WTC11 (cell line): ENCODE measurements around the gene USH2A. TPM values are rescaled to one million over a fixed set of nuclear protein-coding genes. Genes with fewer than 3 reads are reported as not detected.

Experiments
- ATAC-seq: fragments of 200-7000 bp; cut with Tn5 transposase; 2 replicates; pipeline ENCODE4 v1.10.0; 2021; ENCODE audit warnings: mild to moderate bottlenecking, moderate library complexity
- CTCF ChIA-PET: fragments of 300-600 bp; sonication (Branson Sonifier 250); formaldehyde crosslinking; loops from one replicate; lab custom pipeline; 2021; ENCODE audit warnings: antibody characterized with exemption; lab: Charles Lee
- POLR2A ChIA-PET: fragments of 350-600 bp; sonication (Branson Sonifier 250); formaldehyde crosslinking; loops from one replicate; lab custom pipeline; 2021; ENCODE audit warnings: antibody characterized with exemption; lab: Charles Lee
- DNase-seq: peaks from one replicate; pipeline ENCODE4 v3.0.0; 2021; ENCODE audit warnings: low spot score
- H3K27ac Mint-ChIP-seq: 2 replicates; pipeline ENCODE4 v1.8.0; 2021; ENCODE audit warnings: mixed read lengths
- H3K27me3 Mint-ChIP-seq: 2 replicates; pipeline ENCODE4 v1.8.0; 2021; ENCODE audit warnings: low read depth, mild to moderate bottlenecking, moderate library complexity, mixed read lengths
- H3K36me3 Mint-ChIP-seq: 2 replicates; pipeline ENCODE4 v1.8.0; 2021; ENCODE audit warnings: mixed read lengths
- H3K4me1 Mint-ChIP-seq: 2 replicates; pipeline ENCODE4 v1.8.0; 2022; ENCODE audit warnings: mixed read lengths
- H3K4me3 Mint-ChIP-seq: 2 replicates; pipeline ENCODE4 v1.8.0; 2021; ENCODE audit warnings: mild to moderate bottlenecking, moderate library complexity, mixed read lengths
- H3K9me3 Mint-ChIP-seq: 2 replicates; pipeline ENCODE4 v1.8.0; 2021; ENCODE audit warnings: mixed read lengths
- AFF4 ChIP-seq: sonication (generic); formaldehyde crosslinking; IDR thresholded peaks from 2 replicates; pipeline ENCODE4 v1.8.1; 2023; ENCODE audit warnings: mild to moderate bottlenecking, missing genetic modification reagents, borderline replicate concordance
- CTCF ChIP-seq: fragments of 200-600 bp; IDR thresholded peaks from 2 replicates; pipeline ENCODE4 v1.8.0; 2022; ENCODE audit warnings: antibody characterized with exemption
- EMX1 ChIP-seq: fragments of 250-450 bp; sonication (Bioruptor Pico); IDR thresholded peaks from 2 replicates; pipeline ENCODE4 v1.8.0; 2021; ENCODE audit warnings: mild to moderate bottlenecking
- FOXJ3 ChIP-seq: sonication (generic); formaldehyde crosslinking; IDR thresholded peaks from 2 replicates; pipeline ENCODE4 v1.9.0; 2021; ENCODE audit warnings: missing genetic modification reagents, mild to moderate bottlenecking, borderline replicate concordance
- FOXK1 ChIP-seq: sonication (generic); formaldehyde crosslinking; IDR thresholded peaks from 2 replicates; pipeline ENCODE4 v1.8.0; 2022; ENCODE audit warnings: mild to moderate bottlenecking, moderate library complexity, missing genetic modification reagents
- HMGA2 ChIP-seq: fragments of 250-450 bp; sonication (Bioruptor Pico); IDR thresholded peaks from 2 replicates; pipeline ENCODE4 v1.4.0; 2021; ENCODE audit warnings: mild to moderate bottlenecking, moderate library complexity
- JAZF1 ChIP-seq: fragments of 250-450 bp; sonication (Bioruptor Pico); IDR thresholded peaks from 2 replicates; pipeline ENCODE4 v1.9.0; 2021; ENCODE audit warnings: moderate library complexity, mild to moderate bottlenecking, inconsistent platforms
- JUN ChIP-seq: sonication (generic); formaldehyde crosslinking; IDR thresholded peaks from 2 replicates; pipeline ENCODE4 v1.8.0; 2023; ENCODE audit warnings: mild to moderate bottlenecking, missing genetic modification reagents
- NFATC4 ChIP-seq: fragments of 250-450 bp; sonication (Bioruptor Pico); IDR thresholded peaks from 2 replicates; pipeline ENCODE4 v1.9.0; 2021; ENCODE audit warnings: mild to moderate bottlenecking
- NR3C1 ChIP-seq: sonication (generic); formaldehyde crosslinking; conservative IDR thresholded peaks from 2 replicates; pipeline ENCODE4 v1.8.1; 2023; ENCODE audit warnings: low read depth, mild to moderate bottlenecking, missing genetic modification reagents
- OVOL2 ChIP-seq: fragments of 250-450 bp; sonication (Bioruptor Pico); IDR thresholded peaks from 2 replicates; pipeline ENCODE4 v1.9.0; 2021; ENCODE audit warnings: mild to moderate bottlenecking, borderline replicate concordance
- RELA ChIP-seq: sonication (generic); formaldehyde crosslinking; IDR thresholded peaks from 2 replicates; pipeline ENCODE4 v1.8.1; 2022; ENCODE audit warnings: missing genetic modification reagents, mild to moderate bottlenecking, borderline replicate concordance
- TEAD4 ChIP-seq: sonication (generic); formaldehyde crosslinking; IDR thresholded peaks from 2 replicates; pipeline ENCODE4 v1.8.0; 2022; ENCODE audit warnings: mild to moderate bottlenecking, missing genetic modification reagents
- ZBTB21 ChIP-seq: sonication (generic); formaldehyde crosslinking; IDR thresholded peaks from 2 replicates; pipeline ENCODE4 v1.8.1; 2023; ENCODE audit warnings: mild to moderate bottlenecking, missing genetic modification reagents, borderline replicate concordance
- ZNF263 ChIP-seq: sonication (generic); formaldehyde crosslinking; IDR thresholded peaks from 2 replicates; pipeline ENCODE4 v1.8.1; 2022; ENCODE audit warnings: low read depth, mild to moderate bottlenecking, moderate library complexity, missing genetic modification reagents
- ZSCAN18 ChIP-seq: fragments of 250-450 bp; sonication (Bioruptor Pico); IDR thresholded peaks from 2 replicates; pipeline ENCODE4 v2.1.2; 2022; ENCODE audit warnings: mild to moderate bottlenecking, moderate library complexity
- total RNA-seq: library from RNA; stranded (reverse); gene quantifications from 3 replicates; pipeline ENCODE4 v1.2.3, GENCODE V29; 2021
- TF ChIP-seq, protein P1 (sequence below): fragments of 250-450 bp; sonication (Bioruptor Pico); IDR thresholded peaks from 2 replicates; pipeline ENCODE4 v1.9.0; 2021; ENCODE audit warnings: moderate library complexity, mild to moderate bottlenecking, inconsistent platforms, borderline replicate concordance
- TF ChIP-seq, protein P2 (sequence below): sonication (generic); formaldehyde crosslinking; IDR thresholded peaks from 2 replicates; pipeline ENCODE4 v1.8.0; 2022; ENCODE audit warnings: mild to moderate bottlenecking, missing genetic modification reagents
- TF ChIP-seq, protein P3 (sequence below): sonication (generic); formaldehyde crosslinking; IDR thresholded peaks from 2 replicates; pipeline ENCODE4 v1.8.0; 2022; ENCODE audit warnings: missing genetic modification reagents

The USH2A gene
- total RNA-seq, 1 experiment from 2014 or later: 0.37 TPM

DNA sequence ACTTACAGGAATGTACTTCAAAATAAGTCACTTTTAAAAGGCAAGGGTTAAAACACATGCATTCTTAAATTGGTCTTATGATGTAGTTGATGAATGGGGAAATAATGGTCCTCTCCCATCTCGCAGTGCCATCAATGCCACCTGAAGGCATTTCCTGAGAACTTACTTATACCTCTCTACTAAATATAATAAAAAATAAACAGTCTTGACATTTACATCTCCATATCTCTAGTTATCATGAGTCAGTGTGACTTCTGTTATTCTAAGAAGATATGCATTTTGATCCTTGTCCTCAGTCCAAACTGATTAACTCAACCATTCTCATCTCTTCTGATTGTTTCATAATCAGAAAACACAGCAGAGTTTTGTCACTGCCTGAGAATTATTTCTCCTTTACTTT lies 253.9 kb downstream of the USH2A start:
- CTCF ChIA-PET: no interaction called here
- TF ChIP-seq FOXK1 (CRISPR knock-in tag): no peak
- TF ChIP-seq FOXJ3: no peak
- TF ChIP-seq, protein P1, sequence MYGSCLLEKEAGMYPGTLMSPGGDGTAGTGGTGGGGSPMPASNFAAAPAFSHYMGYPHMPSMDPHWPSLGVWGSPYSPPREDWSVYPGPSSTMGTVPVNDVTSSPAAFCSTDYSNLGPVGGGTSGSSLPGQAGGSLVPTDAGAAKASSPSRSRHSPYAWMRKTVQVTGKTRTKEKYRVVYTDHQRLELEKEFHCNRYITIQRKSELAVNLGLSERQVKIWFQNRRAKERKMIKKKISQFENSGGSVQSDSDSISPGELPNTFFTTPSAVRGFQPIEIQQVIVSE (CRISPR knock-in tag): no peak
- TF ChIP-seq HMGA2 (CRISPR knock-in tag): no peak
- TF ChIP-seq ZBTB21 (CRISPR knock-in tag): no peak
- TF ChIP-seq JAZF1 (CRISPR knock-in tag): no peak
- no peak for TF ChIP-seq AFF4 (CRISPR knock-in tag)
- no peak for TF ChIP-seq NFATC4 (CRISPR knock-in tag)
- TF ChIP-seq ZNF263 (CRISPR knock-in tag): no peak
- DNase-seq (no peak), ATAC-seq (no peak)
- no peak overlapping the region for H3K27ac Mint-ChIP-seq
- H3K4me3 Mint-ChIP-seq: no peak overlapping the region
- POLR2A ChIA-PET: no interaction called here
- no peaks in the 10 kb centered on the region; the same call in 1 of the 2 replicates for H3K27me3 Mint-ChIP-seq
- no peaks in the 10 kb centered on the region for H3K36me3 Mint-ChIP-seq
- peaks cover 6% of the 10 kb centered on the region; the same call in 1 of the 2 replicates for H3K9me3 Mint-ChIP-seq
- H3K4me1 Mint-ChIP-seq: peaks cover 9% of the 10 kb centered on the region

- Mint-ChIP-seq H3K27me3 (no peaks in the 10 kb centered on the region; the same call in 1 of the 2 replicates), H3K9me3 (peaks cover 6% of the 10 kb centered on the region; the same call in 1 of the 2 replicates), H3K36me3 (no peaks in the 10 kb centered on the region), H3K4me1 (peaks cover 9% of the 10 kb centered on the region), H3K27ac (no peak overlapping the region), H3K4me3 (no peak overlapping the region)
- ChIA-PET CTCF (no interaction called here), POLR2A (no interaction called here)
- no peak for DNase-seq
- ATAC-seq: no peak
- TF ChIP-seq AFF4 (CRISPR knock-in tag): no peak
- TF ChIP-seq JUN (CRISPR knock-in tag): no peak
- TF ChIP-seq, protein P2, sequence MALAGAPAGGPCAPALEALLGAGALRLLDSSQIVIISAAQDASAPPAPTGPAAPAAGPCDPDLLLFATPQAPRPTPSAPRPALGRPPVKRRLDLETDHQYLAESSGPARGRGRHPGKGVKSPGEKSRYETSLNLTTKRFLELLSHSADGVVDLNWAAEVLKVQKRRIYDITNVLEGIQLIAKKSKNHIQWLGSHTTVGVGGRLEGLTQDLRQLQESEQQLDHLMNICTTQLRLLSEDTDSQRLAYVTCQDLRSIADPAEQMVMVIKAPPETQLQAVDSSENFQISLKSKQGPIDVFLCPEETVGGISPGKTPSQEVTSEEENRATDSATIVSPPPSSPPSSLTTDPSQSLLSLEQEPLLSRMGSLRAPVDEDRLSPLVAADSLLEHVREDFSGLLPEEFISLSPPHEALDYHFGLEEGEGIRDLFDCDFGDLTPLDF: no peak
- no peak for TF ChIP-seq CTCF
- TF ChIP-seq RELA (CRISPR knock-in tag): no peak
- TF ChIP-seq EMX1 (CRISPR knock-in tag): no peak
- no peak for TF ChIP-seq OVOL2 (CRISPR knock-in tag)
- TF ChIP-seq TEAD4 (CRISPR knock-in tag): no peak
- no peak for TF ChIP-seq ZSCAN18 (CRISPR knock-in tag)
- TF ChIP-seq NR3C1 (CRISPR knock-in tag): no peak
- TF ChIP-seq ZBTB21 (CRISPR knock-in tag): no peak
- TF ChIP-seq, protein P3, sequence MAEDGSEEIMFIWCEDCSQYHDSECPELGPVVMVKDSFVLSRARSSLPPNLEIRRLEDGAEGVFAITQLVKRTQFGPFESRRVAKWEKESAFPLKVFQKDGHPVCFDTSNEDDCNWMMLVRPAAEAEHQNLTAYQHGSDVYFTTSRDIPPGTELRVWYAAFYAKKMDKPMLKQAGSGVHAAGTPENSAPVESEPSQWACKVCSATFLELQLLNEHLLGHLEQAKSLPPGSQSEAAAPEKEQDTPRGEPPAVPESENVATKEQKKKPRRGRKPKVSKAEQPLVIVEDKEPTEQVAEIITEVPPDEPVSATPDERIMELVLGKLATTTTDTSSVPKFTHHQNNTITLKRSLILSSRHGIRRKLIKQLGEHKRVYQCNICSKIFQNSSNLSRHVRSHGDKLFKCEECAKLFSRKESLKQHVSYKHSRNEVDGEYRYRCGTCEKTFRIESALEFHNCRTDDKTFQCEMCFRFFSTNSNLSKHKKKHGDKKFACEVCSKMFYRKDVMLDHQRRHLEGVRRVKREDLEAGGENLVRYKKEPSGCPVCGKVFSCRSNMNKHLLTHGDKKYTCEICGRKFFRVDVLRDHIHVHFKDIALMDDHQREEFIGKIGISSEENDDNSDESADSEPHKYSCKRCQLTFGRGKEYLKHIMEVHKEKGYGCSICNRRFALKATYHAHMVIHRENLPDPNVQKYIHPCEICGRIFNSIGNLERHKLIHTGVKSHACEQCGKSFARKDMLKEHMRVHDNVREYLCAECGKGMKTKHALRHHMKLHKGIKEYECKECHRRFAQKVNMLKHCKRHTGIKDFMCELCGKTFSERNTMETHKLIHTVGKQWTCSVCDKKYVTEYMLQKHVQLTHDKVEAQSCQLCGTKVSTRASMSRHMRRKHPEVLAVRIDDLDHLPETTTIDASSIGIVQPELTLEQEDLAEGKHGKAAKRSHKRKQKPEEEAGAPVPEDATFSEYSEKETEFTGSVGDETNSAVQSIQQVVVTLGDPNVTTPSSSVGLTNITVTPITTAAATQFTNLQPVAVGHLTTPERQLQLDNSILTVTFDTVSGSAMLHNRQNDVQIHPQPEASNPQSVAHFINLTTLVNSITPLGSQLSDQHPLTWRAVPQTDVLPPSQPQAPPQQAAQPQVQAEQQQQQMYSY (CRISPR knock-in tag): no peak
Observed at GRCh38 chr1:216168546-216168945, 254.7 kb downstream of the USH2A start.
